GM18520 (cell line): Measurements from ENCODE around the gene RAD52.

Source experiments
- ATAC-seq: cut with Tn5 transposase; IDR thresholded peaks from one replicate; pipeline ENCODE4 v1.9.1; 2021; ENCODE audit not compliant: unreplicated experiment

The RAD52 gene

DNA sequence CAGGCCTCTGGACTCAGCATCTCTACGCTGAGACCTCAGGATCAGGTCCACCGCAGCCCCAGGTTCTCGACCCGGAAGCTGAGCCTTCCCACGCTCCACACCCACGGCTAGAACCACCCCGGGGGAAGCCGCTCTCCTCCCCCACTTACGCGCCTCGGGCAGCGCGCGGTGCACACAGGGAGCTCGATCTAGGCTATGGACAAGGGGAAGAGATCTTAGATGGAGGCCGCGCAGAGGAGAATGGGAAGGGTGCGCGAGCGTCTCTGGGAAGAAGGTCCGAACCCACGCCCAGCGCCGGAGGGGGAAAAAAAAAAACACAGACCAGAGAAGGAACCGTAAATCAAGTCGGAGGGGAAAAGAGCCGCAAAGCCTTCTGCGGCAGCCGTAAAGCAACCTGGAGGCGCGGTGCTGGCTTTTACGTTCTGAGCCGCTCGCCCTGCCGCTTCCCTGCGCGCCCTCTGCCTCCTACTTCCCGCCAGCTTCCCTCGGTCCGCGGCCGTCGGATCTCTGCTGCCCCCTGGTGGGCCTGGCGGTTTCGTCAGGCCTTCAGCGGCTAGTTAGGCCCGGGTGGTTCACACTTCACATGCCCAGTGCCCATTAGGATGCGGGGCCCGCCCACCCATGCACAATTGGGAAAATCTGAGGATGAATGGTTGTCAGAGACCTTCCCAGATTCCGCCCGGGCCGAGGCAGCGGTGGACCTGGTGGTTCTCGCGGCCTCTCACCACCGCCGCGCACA, at the start of gene RAD52:
RAD52 (minus strand) TSS at position 242 of the 739 bp plus-strand sequence. CDS start 16,636 bp downstream, outside the sequence.
- peak; percentile 79 for ATAC-seq

DNA sequence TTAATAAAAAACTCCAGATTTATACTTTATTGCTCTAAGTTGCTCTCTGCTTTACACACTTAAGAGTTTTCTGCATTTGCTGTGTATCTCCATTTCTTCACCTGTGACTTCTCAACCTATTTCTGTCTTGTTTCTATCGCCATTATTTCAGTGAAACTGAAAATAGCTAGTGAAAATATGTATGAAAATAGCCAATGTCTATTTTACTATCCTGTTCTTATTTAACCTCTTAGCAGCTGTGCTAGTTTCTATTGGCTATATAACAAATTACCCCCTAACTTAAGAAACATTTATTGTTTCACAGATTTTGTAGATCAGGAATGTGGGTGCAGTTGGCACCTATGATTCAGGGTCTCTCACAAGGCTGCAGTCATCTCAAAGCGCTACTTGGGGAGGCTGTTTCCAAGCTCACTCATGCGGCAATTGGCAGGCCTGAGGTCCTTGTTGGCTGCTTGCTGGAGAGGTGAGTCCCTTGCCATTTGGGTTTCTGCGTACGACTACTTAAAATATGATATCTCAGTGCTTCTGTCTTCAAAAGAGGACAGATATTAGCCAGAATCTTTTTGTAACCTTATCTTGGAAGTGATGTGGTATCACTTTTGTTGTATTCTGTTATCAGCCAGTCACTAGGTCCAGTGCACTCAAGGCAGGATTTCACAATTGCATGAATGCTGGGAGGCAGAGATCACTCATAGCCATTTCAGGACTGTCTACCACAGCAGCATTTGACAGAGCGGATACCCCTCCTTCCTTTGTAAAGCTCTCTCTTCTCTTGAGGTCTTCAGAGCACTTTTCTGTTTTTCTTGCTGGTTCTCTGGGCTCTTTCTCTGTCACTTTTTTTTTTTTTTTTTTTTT, 48.8 kb upstream of the RAD52 start:
- peak; percentile 54 for ATAC-seq

DNA sequence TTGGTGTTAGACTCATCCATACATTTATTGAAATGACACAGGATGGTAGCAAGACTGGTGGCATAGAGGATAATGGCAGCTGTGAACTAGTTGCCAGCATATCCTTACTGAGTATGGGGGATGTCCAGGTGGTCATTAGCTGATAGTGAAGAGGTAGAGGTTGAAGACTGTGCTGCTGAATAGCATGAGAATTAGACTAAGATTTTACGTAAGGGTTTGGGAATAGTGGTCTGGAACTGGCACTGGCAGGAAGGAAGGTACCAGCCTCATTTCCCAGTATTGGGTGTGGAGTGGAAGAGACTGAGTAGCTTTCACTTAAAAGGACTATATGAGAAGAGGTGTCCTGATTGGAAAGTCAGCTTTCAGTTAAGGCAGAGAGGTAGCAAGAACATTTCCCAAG, 48.0 kb upstream of the RAD52 start:
- ATAC-seq, result no peak

DNA sequence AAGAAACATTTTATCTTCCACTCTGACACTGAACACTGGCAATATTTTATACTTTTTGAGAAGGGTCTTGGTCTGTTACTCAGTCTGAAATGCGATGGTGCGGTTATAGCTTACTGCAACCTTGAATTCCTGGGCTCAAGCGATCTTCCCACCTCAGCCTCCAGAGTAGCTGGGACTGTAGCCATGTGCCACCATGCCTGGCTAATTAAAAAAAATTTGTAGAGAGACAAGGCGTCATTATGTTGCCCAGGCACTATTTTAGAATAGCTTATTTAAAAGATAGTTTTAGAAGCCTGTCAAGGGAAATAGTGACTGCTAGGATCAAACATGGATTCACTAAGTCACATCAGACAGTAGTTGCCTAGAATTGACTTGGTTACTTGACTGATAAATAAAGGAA, 47.4 kb upstream of the RAD52 start:
- no peak for ATAC-seq

DNA sequence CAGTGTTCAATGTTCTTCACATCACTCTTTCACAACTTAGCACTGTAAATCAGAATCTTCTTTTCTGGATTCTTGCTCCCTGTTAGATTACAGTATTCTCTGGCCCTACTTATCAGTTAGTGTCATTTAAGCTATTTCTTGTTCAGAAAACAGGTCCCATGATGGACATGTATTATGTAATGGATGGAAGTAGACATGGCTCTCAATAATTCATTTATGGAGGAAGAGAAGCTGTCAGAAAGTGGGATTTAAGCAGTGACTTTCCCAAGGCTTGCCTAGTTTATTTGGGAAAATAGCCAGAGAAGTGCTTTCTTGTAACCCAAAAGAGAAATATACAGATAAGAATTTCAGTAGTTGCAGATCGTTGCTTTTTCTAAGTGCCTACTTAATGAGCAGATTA, 43.2 kb upstream of the RAD52 start:
- ATAC-seq, result no peak

DNA sequence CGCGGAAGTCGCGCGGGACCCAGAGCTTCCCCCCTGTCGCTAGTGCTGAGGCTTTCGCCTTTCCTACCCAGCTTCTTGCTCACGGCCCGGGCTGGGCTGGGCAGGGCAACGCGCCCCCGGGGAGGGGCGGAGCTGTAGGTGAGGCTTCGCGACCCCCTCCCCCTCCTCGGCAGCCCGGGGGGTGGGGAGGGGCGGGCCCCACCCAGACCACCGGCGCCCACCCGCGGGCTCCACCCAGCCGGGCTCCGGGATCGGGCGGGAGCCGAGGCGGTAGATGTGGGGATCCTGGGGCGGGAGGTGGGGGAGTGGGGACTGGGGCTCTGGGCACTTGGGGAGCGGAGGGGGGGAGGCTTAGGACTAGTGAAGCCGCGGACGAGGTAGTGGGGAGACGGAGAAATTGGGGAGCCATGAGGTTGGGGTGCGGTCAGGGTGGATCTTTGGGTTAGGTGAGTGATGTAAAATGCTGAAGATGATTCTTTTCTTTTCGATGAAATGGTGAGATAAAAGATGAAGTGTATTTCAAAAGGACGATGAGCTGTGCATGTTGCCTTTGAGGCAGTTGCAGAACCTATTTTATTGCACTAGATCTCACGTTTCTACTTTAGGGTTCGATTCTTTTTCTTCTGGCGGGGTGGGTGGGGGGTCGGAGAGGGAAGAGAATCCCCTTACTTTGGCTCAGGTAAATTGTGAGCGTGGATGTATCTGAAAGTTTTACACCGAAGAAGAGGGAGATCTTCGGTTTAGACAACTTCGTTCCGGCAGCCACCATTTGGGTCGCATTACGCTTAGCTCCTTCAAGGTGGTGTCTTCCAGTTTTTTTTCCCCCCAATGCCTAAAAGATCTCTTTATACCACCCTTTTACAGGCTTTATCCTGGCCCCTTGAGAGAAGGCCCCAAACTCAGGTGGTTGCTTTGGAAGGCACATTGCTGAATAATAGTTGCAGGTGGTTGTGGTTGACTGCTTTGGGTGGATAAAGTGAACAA, 42.1 kb upstream of the RAD52 start:
- peak; percentile 24 for ATAC-seq

DNA sequence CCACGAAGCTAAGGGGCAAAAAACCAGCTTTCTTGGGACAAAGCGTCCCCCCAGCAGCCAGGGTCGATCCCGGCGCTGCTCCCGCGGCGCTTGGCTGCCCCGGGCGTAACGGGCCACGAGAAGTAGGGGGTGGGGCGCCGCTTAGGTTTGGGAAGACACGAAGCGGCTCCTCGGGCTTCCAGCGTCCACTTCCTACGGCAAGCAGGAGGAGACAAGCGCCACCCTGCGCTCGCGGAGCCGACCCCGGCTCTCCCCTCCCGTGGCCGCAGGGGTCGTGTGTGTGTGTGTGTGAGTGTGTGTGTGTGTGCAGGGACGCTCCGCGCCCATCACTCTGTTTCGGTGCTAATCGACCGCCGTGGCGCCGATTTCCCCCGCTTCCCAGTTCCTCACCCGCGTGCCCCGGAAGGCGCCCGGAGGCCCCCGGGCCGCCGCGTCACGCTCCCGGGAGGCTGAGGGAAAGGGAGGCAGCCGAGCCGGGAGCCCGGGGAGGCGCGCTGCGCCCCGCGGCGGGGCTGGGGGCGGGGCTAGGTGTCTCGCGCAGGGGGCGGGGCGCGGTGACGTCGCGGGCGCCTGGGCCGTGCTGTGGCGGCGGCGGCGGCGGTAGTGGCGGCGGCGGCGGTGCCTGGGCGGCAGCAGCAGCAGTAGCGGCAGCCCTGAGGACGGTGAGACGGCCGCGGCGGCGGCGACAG, 41.3 kb upstream of the RAD52 start, which contains the start of gene ERC1:
ERC1 (plus strand) TSS at position 563 of the 689 bp plus-strand sequence. CDS start 36,681 bp downstream, outside the sequence.
- peak; percentile 58 for ATAC-seq

DNA sequence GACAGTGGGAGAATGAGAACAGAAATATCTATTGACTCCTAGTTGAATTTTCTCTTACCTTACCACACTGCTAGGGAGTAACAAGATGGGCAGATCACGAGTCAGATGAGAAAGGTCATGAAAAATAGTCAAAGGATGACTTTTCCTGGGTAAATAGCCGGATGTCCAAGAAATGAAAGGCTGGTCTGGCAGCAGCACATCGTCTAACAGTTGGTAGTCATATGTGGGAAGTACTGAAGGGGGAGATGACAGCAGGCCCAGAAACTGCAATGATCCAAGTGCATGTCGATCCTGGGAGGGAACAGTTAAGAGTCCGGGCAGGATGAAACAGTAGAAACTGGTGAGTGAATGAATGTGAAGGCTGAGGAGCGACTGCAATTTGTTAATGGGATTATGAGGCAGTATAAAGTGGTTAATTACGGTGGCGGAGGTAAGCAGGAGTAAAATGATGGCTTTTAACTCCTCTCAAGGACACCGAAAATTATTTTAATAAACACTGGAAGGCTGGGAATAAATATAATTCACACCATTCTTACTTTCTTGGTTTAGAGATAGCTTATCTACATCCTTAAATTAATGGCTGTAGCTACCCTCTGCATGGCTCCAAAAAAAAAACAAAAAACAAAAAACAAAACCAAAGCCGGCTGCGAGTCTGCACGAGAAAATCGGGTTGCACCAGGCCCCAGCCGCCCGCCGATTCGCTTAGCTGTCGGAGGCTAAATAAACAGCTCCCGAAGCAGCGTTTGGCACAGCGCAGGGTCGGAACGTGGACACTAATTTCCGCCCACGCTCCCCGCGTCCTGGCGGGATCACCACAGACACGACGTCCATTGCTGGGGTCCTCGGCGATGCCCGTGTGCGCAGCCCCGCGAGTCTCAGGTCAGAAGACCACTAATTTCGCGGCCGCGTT, 40.5 kb upstream of the RAD52 start:
- peak; percentile 5 for ATAC-seq

DNA sequence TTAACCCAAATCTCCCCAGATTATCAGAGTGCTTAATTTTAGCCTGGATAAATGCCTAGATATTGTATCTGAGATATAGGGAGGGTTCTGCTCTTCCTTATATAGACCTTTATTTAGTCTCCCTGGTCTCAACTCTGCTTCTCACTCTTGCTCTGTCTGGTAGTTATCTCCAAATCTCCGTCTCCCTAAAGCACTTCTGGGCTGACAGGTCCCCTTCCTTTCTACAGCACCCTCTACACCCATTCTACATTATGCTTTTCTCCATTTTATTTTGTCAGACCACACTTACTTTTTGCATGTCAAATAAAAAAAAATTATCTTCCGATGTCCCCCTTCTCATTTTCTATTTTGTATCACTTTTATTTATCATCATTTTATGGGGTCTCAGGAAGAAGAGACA, 39.6 kb upstream of the RAD52 start:
- no peak for ATAC-seq

DNA sequence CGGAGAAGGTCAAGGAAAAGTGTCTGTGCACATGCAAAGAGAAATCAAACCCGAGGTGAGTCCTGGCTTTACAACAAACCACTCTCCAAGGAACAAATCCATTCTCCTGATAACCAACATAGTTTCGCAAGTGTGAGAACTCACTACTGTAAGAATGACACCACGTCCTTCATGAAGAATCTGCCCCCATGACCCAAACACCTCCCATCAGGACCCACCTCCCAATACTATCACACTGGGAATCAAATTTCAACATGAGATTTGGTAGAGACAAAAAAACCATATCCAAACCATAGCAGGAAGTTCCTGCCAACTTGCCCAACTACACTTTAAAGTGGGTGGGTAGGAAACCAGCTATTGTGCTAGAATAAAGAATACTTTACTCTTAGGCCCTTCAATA, 39.2 kb upstream of the RAD52 start:
- no peak for ATAC-seq

DNA sequence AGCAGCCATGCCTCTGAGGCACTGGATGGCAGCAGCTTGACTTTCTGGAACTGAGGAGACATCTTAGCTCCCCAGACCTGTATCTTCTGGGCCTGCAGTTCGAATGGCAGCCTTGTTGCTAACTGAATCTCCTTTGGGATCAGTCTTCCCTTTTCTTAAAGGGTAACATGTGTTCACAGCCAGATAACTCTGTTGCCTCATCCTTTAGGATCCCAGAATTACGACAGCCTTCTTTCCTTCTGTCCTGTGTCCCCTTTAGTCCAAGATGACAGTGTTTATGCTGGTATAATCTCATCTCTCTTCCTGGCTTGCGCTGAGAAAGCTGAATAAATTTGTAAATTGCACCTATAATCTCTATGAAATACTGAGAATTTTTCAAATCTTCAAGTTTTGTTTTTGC, 32.5 kb upstream of the RAD52 start:
- no peak for ATAC-seq

DNA sequence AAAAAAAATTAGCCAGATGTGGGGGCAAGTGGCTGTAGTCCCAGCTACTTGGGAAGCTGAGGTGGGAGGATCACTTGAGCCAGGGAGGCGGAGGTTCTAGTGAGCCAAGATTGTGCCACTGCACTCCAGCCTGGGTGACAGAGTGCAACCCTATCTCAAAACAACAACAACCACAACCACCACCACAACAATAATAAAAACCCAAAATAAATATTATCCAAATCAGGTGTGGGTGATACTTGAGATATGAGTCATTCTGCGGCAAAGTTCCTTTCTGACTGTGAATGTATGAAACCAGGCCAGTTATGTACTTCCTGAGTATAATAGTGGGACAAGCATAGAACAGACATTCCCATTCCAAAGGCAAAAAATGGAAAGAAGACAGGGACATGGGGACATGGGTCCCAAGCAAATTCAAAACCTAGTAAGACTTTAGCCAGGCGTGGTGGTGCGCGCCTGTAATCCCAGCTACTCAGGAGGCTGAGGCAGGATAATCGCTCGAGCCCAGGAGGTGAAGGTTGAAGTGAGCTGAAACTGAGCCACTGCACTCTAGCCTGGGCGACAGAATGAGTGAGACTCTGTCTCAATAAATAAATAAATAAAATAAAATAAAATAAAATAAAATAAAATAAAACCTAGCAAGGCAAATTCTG, 31.8 kb upstream of the RAD52 start:
- no peak for ATAC-seq

DNA sequence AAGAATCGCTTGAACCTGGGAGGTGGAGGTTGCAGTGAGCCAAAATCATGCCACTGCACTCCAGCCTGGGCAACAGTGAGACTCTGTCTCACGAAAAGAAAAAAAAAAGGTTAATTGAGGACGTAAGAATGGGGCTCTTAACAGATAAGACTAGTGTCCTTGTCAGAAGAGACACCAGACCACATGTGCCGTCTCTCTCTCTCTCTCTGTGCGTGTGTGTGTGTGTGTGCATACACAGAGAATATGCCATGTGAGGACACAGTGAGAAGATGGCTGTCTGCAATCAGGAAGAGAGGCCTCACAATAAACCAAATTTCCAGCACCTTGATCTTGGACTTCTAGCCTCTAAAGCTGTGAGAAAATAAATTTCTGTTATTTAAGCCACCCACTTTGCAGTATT, 29.9 kb upstream of the RAD52 start:
- no peak for ATAC-seq

DNA sequence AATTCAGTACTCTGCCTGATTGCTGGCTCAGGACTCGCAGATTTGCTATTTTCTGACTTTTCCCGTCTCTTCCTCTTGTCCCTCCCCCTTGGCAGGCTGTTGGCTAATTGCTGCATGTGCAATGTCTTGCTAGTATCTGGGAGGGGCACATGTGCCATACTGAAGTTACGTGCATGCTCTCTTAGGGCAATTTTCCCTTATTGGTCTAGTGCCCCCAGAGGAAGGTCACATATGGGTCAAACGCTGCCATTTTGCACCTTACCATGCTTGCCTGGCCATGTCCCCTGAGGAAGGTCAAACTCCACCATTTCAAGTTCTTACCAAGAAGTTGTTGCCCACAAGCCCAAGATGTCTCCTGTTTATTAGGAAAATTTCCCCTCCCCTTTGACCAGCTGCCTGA, 27.7 kb upstream of the RAD52 start:
- ATAC-seq, result no peak

DNA sequence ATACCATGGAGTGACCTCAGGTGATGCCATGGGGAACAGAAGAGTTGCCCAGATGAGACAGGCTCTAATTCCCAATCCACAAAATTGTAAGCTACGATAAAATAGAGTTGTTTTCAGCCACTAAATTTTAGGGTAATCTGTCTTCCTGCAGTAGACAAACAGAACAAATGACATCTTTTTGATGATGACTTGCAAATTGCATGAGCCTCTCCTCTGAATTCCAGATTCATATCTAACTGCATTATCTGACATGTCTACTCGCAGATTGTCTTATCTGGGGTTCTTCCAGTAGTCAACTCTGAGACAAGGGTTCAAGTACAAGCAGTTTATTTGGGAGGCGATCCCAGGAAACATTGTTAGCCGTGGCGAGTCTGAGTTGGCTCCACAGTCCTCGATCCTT, 27.1 kb upstream of the RAD52 start:
- no peak for ATAC-seq

DNA sequence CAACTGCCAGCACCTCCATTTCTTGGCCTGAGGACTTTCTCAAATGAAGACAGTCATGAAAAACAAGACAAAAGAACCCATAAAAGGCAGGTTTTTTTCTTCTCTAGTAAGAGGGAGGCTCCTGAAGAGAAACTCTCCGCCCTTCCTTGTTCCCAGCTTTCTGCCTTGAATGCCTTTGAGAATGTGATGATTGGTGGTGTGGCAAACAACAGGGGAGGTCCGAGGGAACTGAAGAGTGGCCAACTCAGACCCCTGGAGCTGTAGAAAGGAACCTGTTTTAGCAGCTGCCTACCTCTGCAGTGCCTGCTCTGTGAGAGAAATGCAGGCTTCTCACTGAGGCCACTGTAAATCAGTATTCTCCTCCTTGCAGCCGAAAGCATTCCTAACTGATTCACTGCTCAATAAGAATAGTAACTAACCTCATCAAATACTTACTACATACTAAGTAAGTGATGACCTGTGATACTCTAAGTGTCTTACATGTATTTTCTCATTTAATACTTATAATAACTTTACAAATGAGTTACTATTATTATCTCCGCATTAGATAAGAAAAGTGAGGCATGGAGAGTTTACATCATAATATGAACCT, 24.9 kb upstream of the RAD52 start:
- no peak for ATAC-seq

DNA sequence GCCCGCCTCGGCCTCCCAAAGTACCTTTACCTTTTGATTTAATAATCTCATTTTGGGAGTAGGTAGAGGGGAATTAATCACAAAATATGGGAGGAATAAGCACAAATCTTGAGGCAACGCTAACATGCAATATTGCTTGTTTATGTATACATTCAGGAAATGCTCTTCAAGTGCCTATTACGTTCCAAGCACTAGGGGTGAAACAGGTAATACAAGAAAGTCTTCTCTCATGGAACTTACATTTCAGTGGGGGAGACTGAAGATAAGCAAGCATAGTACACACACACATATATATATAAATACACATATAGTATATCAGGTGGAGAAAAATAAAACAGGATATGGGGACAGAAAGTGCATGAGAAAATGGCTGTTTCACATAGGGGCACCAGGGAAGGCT, 22.5 kb upstream of the RAD52 start:
- ATAC-seq, result no peak

DNA sequence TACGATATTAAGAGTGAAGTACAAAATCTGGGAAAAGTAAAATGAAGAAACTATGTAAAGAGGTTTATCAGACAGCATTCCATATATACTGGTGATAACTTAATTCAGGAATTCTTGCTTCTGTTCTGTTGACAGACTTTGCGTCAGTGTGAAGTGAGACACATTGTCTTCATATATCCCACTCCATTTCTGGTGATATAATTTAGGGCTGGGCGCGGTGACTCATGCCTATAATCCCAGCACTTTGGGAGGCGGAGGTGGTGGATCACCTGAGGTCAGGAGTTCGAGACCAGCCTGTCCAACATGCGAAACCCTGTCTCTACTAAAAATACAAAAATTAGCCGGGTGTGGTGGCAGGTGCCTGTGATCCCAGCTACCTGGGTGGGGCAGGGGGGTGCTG, 20.3 kb upstream of the RAD52 start:
- no peak for ATAC-seq

DNA sequence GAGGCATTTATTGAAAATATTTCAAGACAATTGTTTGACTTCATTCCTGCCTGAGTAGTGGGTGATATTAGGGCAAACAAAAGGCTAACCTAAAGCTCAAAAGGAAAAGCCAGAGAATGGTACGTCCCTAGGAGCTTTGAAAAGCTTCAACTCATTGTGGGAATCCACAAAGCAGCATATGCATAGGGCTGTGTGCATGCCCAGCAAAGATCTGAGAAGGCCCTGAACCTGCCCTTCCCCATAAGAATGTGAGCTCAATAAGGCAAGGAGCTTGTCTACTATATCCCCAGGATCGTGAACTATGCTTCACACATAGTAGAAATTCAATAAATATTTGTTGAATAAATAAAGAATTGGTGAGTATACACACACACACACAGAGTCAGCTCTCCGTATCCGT, 19.1 kb upstream of the RAD52 start:
- no peak for ATAC-seq
